Adrenal gland (tissue), 5 donors: ENCODE measurements around the gene CEP72.

Experiments used
- POLR2A ChIP-seq, 2 donors: fragments of 450-650 bp; IDR thresholded peaks; one replicate each; pipeline ENCODE4 v1.6.1; 2017; ENCODE audit warnings: antibody characterized with exemption in 2 of 2, mild to moderate bottlenecking in 2 of 2, moderate library complexity in 1 of 2
- TF ChIP-seq, protein P1 (sequence below), 6 experiments: fragments of 450-650 bp in 4 of 6; fragments of 200-600 bp in 2 of 6; sonication (generic) in 1 of 6; IDR thresholded peaks; 1 replicate in 5 of 6; 2 replicates in 1 of 6; pipeline versions ENCODE4 v1.5.1 to v1.8.0; 2016 to 2021; ENCODE audit warnings: antibody characterized with exemption in 6 of 6, mild to moderate bottlenecking in 2 of 6, moderate library complexity in 1 of 6
- donor health status: DM: no; HTN: no; CAD: no.

DNA sequence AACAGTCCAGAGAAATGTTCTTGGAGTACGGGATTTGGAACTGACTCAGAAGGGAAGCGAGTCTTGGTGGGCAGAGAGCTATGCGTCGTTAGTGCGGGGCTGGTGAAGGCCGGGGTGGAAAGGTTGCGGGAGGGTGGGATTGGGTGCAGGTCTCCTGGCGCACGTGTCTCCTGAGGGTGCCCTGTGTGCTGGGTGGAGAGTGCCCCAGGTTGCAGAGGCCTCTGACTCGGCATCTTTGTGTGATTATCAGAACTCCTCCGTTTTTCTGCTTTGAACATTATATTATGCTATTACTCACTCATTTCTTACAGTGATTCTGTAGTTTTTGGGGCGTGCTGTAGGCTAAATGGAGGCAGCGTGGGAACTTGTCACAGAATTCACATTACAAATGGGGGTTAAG lies 11.4 kb downstream of the CEP72 start:
- TF ChIP-seq, protein P1, sequence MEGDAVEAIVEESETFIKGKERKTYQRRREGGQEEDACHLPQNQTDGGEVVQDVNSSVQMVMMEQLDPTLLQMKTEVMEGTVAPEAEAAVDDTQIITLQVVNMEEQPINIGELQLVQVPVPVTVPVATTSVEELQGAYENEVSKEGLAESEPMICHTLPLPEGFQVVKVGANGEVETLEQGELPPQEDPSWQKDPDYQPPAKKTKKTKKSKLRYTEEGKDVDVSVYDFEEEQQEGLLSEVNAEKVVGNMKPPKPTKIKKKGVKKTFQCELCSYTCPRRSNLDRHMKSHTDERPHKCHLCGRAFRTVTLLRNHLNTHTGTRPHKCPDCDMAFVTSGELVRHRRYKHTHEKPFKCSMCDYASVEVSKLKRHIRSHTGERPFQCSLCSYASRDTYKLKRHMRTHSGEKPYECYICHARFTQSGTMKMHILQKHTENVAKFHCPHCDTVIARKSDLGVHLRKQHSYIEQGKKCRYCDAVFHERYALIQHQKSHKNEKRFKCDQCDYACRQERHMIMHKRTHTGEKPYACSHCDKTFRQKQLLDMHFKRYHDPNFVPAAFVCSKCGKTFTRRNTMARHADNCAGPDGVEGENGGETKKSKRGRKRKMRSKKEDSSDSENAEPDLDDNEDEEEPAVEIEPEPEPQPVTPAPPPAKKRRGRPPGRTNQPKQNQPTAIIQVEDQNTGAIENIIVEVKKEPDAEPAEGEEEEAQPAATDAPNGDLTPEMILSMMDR (IDR thresholded peaks at IDR 0.05): no peak
- no peak for TF ChIP-seq POLR2A (IDR thresholded peaks at IDR 0.05)
